Heart left ventricle (tissue), 16 donors: ENCODE measurements around the gene OR2S2. TPM values are rescaled to one million over a fixed set of nuclear protein-coding genes. Genes with fewer than 3 reads are reported as not detected.

Source experiments
- ATAC-seq, 4 donors: fragments of 200-7000 bp; cut with Tn5 transposase; one replicate each; pipeline ENCODE4 v1.9.1; 2020 to 2022; ENCODE audit warnings: moderate library complexity in 4 of 4, mild to moderate bottlenecking in 3 of 4, moderate number of reproducible peaks in 1 of 4
- DNase-seq, 5 donors: peaks; one replicate each; pipeline ENCODE4 v3.0.0-alpha.2; 2020
- H3K27ac ChIP-seq, 12 donors: fragments of 200-600 bp; sonication (generic) in 4 of 12; one replicate each; pipeline versions ENCODE4 v1.5.0 to v1.8.0; 2016 to 2022; ENCODE audit warnings: mild to moderate bottlenecking in 2 of 12
- H3K27me3 ChIP-seq, 9 donors: fragments of 200-600 bp; sonication (generic) in 2 of 9; one replicate each; pipeline versions ENCODE4 v1.5.1 to v1.8.0; 2016 to 2022; ENCODE audit warnings: mild to moderate bottlenecking in 3 of 9
- H3K36me3 ChIP-seq, 9 donors: fragments of 200-600 bp; sonication (generic) in 2 of 9; one replicate each; pipeline versions ENCODE4 v1.5.0 to v1.8.0; 2018 to 2022; ENCODE audit warnings: mild to moderate bottlenecking in 2 of 9
- H3K4me1 ChIP-seq, 12 donors: fragments of 200-600 bp; sonication (generic) in 4 of 12; one replicate each; pipeline versions ENCODE4 v1.5.0 to v1.8.0; 2016 to 2022; ENCODE audit warnings: mild to moderate bottlenecking in 3 of 12
- H3K4me3 ChIP-seq, 12 donors: fragments of 200-600 bp; sonication (generic) in 4 of 12; one replicate each; pipeline versions ENCODE4 v1.5.0 to v1.8.0; 2017 to 2022; ENCODE audit warnings: mild to moderate bottlenecking in 9 of 12, moderate library complexity in 4 of 12
- H3K9me3 ChIP-seq, 12 donors: fragments of 200-600 bp; sonication (generic) in 4 of 12; one replicate each; pipeline versions ENCODE4 v1.5.0 to v1.8.0; 2016 to 2022; ENCODE audit warnings: mild to moderate bottlenecking in 1 of 12
- CTCF ChIP-seq, 12 donors: fragments of 200-600 bp; sonication (generic) in 4 of 12; IDR thresholded peaks; one replicate each; pipeline versions ENCODE4 v1.5.0 to v1.8.0; 2018 to 2022; ENCODE audit warnings: antibody characterized with exemption in 12 of 12, mild to moderate bottlenecking in 5 of 12
- POLR2A ChIP-seq, 2 donors: fragments of 450-650 bp; IDR thresholded peaks; one replicate each; pipeline ENCODE4 v1.6.1; 2017; ENCODE audit warnings: antibody characterized with exemption in 2 of 2, mild to moderate bottlenecking in 2 of 2, moderate library complexity in 2 of 2
- WGBS, 4 donors: extraction: QIAGEN DNeasy Blood & Tissue Kit in 2 of 4; methylation state at CpG; one replicate each; pipeline versions ENCODE4 v1.1.5 to v1.1.7; 2013 to 2018; 5-methylcytosine and 5-hydroxymethylcytosine counted together
- intact Hi-C, 10 donors: fragments of 100-400 bp; cut with DNase I; formaldehyde crosslinking; loops; one replicate each; pipeline versions ENCODE4 v1.11.1 to v1.14.2; 2022
- polyA plus RNA-seq, 2 donors: library from polyadenylated mRNA; stranded (reverse); fragments of 200-250 nt; gene quantifications; one replicate each; pipeline ENCODE4 v1.2.3, GENCODE V29; 2013
- total RNA-seq, 9 donors: library from RNA; depleted of rRNA in 2 of 9; stranded (reverse); fragments of >200 nt in 2 of 9; fragmentation: NEBNext Ultra II Directional in 3 of 9; extraction: Animal tissue kit (Norgen Biotek cat#: 25700) in 3 of 9; gene quantifications; one replicate each; pipeline versions ENCODE4 v1.1.0 to v1.2.4, GENCODE V29; 2016 to 2023
- donor health status: ischemic (EF 13 %, LVEDD 7.1; RV severe dilation, severe dysfunction).
- donor health status: healthy with polysubstance abuse.
- donor health status: DM: no; HTN: yes; CAD: no.
- donor health status: DM: no; HTN: no; CAD: no.
- donor health status: ischemic (EF 25% LVEDD 6.9; RV normal size, moderate dysfunction).
- donor health status: ischemic (EF 25% LVEDD 5.7; RV mildly dilated, moderate dysfunction).
- donor health status: healthy.
- donor health status: DM: yes; HTN: yes; CAD: no.
- donor health status: ischemic (EF 35%, LVEDD 5.7; RV mildly dilated, moderate dysfunction).
- donor health status: nonischemic (EF 11% LVEDD 7.7; RV severe dilation, severe dysfunction).
- donor health status: DM: yes; HTN: yes; CAD: no.
- donor health status: PGD.
- donor health status: ischemic (EF 29% LVEDD 5.4; RV normal size, mild dysfunction).
- donor health status: nonischemic (EF 23%, LVEDD 6.1; RV moderate dilation, normal function).

Gene OR2S2
- total and polyA plus RNA-seq, 11 donors: not detected

- intact Hi-C loops: no loop called here
- H3K27me3 ChIP-seq: no peaks in the 10 kb centered on the region
- TF ChIP-seq POLR2A (IDR thresholded peaks at IDR 0.05): no peak
- TF ChIP-seq CTCF (IDR thresholded peaks at IDR 0.05): no peak
- H3K4me1 ChIP-seq: peaks cover 0 to 18% (median 0%) of the 10 kb centered on the region in 12 donors
- DNase-seq (no peak), ATAC-seq (no peak)
- no peak overlapping the region for H3K27ac ChIP-seq
- H3K9me3 ChIP-seq: peaks cover 0 to 3% (median 0%) of the 10 kb centered on the region in 12 donors
- no peaks in the 10 kb centered on the region for H3K36me3 ChIP-seq
- 92 to 95% (median 93%) methylated on average over 8 of the region's 8 CpGs for WGBS, 4 donors
- H3K4me3 ChIP-seq: no peak overlapping the region
These were observed 18.2 kb downstream of the OR2S2 start for GRCh38 chr9:35939679-35940250.

GRCh38 chr9:35938474-35939356 lies 19.2 kb downstream of the OR2S2 start:
- H3K4me3 ChIP-seq: no peak overlapping the region
- no peaks in the 10 kb centered on the region for H3K27me3 ChIP-seq
- TF ChIP-seq CTCF (IDR thresholded peaks at IDR 0.05) (no peak), POLR2A (IDR thresholded peaks at IDR 0.05) (no peak)
- peaks cover 0 to 3% (median 0%) of the 10 kb centered on the region in 12 donors for H3K9me3 ChIP-seq
- ATAC-seq (peak in 2 of 4 donors; percentile 7 to 20), DNase-seq (no peak)
- H3K4me1 ChIP-seq: peaks cover 0 to 15% (median 0%) of the 10 kb centered on the region in 12 donors
- 88 to 91% (median 89%) methylated on average over 10 of the region's 10 CpGs for WGBS, 4 donors
- no peaks in the 10 kb centered on the region for H3K36me3 ChIP-seq
- no peak overlapping the region for H3K27ac ChIP-seq
- intact Hi-C loops: no loop called here

- Histone ChIP-seq H3K27me3 (no peaks in the 10 kb centered on the region), H3K27ac (no peak overlapping the region), H3K4me3 (no peak overlapping the region), H3K4me1 (peaks cover 0 to 25% (median 0%) of the 10 kb centered on the region in 12 donors), H3K36me3 (no peaks in the 10 kb centered on the region), H3K9me3 (peaks cover 0 to 3% (median 0%) of the 10 kb centered on the region in 12 donors)
- TF ChIP-seq POLR2A (IDR thresholded peaks at IDR 0.05): no peak
- no peak for TF ChIP-seq CTCF (IDR thresholded peaks at IDR 0.05)
- DNase-seq: no peak
- ATAC-seq: no peak
- 66 to 95% (median 91%) methylated on average over 2 of the region's 2 CpGs for WGBS, 4 donors
- intact Hi-C loops: no loop called here
These were observed 20.7 kb downstream of the OR2S2 start for GRCh38 chr9:35937227-35937626.

- no peaks in the 10 kb centered on the region for H3K27me3 ChIP-seq
- peaks cover 0 to 21% (median 0%) of the 10 kb centered on the region in 12 donors for H3K4me1 ChIP-seq
- ATAC-seq (no peak), DNase-seq (no peak)
- H3K27ac ChIP-seq: no peak overlapping the region
- intact Hi-C loops: no loop called here
- H3K9me3 ChIP-seq: peaks cover 0 to 3% (median 0%) of the 10 kb centered on the region in 12 donors
- TF ChIP-seq POLR2A (IDR thresholded peaks at IDR 0.05): no peak
- TF ChIP-seq CTCF (IDR thresholded peaks at IDR 0.05): no peak
- no peak overlapping the region for H3K4me3 ChIP-seq
- WGBS, 4 donors: 59 to 69% (median 65%) methylated on average over 7 of the region's 7 CpGs
- no peaks in the 10 kb centered on the region for H3K36me3 ChIP-seq
These were observed 22.0 kb downstream of the OR2S2 start for GRCh38 chr9:35935755-35936509.
